Activated CD4-positive, alpha-beta T cell treated with anti-CD3 and anti-CD28 coated beads, Interleukin-2, amount 50 U/mL, for 24 hours (primary cell): ENCODE results near the gene GNA12.
"Not testable (repeated sequence)": the region's sequence is repeated elsewhere in the genome, so short reads cannot be mapped to it uniquely, and the experiment has no call there.

Experiments
- DNase-seq, 2 donors: peaks; one replicate each; pipeline ENCODE4 v3.0.0-alpha.2; 2020; ENCODE audit warnings: low read depth in 1 of 2, low spot score in 1 of 2

The GNA12 gene

DNA sequence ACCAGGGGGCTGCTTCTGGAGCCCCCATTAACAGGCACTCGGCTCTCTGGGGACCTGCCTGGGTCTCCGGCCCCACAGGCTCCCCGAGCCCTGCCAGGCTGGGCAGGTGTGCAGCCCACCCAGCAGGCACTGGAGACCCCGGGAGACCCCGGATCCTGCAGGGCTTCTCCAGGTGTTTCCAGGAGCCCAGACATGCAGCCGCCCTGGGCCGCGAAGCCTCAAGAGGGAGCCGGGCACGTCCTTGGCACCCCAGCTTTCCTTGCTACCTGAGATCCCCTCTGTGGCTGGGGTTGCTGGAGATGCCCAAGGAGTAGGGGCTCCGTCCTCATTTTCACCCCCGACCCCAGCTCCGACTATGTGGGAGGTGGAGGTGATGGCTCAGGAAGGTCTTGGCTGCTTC, 163.9 kb downstream of the GNA12 start:
- no peak for DNase-seq

DNA sequence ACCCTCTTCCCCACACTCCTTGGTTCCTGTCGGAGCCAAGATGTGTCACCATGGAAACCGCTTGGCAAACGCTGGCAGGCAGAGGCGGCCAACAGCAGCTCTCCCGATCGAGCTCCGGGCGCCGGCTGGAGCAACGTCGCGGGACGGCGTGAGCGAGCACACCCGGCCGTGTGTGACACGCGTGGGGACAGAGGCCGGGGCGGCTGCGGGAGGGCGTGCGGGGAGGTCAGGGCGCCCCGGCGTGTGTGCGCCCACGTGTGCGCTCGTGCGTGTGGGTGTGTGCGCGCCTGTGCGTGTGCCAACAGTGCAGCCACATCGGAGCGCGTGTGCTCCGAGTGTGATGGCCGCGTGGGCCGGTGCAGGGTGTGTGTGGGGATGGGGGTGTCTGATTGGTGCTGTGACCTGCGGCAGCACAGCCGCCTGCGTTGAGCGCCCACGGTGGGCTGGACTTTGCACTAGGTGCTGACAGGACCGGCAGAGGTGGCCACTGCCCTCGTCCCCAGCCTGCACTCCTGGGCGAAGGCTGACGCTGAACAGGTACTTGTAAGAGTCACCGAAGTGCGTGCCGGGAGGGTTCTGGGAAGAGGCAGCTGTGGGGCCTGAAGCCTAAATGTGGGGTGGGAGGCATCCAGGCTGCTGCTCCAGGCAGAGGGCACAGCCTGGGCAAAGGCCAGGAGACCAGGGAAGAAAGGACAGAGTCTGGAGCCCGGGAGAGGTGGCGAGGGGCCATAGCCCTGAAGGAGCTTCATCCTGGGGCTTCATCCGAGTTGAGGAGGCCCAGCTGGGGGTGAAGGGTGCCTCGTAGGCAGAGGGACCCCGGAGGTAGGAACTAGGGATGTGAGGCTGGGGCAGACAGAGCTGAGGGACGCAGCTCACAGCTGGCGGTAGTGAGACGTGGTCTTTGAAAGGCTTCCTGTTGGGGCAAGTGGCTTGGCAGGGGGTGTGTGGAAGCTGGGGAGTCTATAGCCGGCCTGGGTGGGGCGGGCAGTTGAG, 164.7 kb downstream of the GNA12 start:
- not testable (repeated sequence) for DNase-seq

DNA sequence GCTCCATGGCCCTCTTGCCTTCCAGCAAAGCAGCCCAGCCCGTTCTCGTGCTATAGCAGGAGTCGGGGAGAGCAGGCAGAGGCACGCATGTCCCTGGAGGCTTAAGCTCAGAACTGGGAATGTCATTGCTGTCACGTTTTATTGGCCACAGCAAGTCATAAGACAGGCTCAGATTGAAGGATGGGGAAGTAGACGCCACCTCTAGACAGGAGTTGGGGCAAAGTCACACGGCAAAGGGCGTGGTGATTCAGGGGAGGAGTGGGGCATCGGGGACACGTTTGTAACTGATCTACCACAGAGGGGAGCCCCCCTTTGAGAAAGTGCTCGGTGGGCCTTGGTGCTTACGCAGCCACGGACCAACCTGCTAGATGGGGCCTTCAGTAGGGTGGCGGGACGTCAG, 165.7 kb downstream of the GNA12 start:
- DNase-seq: not testable (repeated sequence)
